GM10248 (cell line): Measurements from ENCODE around the gene SOAT2.

Experiments used
- CTCF ChIA-PET: fragments of 300-600 bp; sonication (Branson Sonifier 250); formaldehyde crosslinking; extraction: SDS; loops from one replicate; lab custom pipeline; 2021; ENCODE audit warnings: antibody characterized with exemption; lab: Yijun Ruan, JAX
- POLR2A ChIA-PET: fragments of 350-650 bp; sonication (Branson Sonifier 250); formaldehyde crosslinking; extraction: SDS; loops from one replicate; lab custom pipeline; 2020; ENCODE audit warnings: antibody characterized with exemption; lab: Yijun Ruan, JAX
- DNase-seq: peaks from one replicate; pipeline ENCODE4 v3.0.0; 2012; ENCODE audit errors: extremely low spot score
- TF ChIP-seq, protein P1 (sequence below): IDR thresholded peaks from 2 replicates; pipeline ENCODE4 v1.5.1; 2012; ENCODE audit warnings: mild to moderate bottlenecking, low read depth; ENCODE audit errors: extremely low read depth, missing control alignments, control extremely low read depth

Gene SOAT2

DNA sequence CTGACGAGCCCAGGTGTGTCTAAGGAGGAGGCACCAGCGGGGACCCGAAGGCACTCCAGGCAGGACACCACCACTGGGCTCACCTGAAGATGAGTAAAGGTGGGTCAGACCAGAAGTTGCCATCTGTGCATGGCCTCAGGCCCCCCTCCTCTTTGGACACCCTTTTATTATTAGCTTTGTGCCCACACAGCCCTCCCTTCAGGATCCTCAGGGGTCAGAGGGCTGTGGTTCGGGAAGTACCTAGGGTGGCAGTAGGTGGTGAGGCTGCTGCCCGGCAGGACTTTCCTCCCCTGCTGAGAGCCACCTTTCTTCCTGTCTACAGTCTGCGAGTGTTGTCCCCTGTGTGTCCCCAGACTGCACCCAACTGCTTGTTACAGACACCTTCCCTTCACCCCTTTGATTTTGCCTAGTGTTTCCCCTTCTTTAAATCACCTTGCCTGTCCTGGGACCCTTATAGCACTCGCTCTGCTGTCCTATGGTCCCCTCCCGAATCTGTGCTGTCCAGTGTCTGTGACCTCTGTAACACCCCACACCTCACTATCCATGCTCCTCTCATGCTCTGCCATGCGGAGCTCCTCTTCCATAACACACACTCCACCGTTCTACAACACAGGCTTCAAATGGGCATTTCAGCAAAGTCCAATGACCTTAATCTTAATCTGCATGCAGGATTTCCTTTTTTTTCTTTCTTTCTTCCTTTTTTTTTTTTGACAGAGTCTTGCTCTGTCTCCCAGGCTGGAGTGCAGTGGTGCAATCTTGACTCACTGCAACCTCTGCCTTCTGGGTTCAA is 25.7 kb downstream of the SOAT2 start:
- CTCF ChIA-PET, result interaction anchor here (1.2 to 4.3 kb wide), 3 partner anchors 30 to 244 kb away, joined by 3 to 17 read pairs (median 3); no protein-coding TSS in a partner anchor
- no peak for DNase-seq
- POLR2A ChIA-PET, result no interaction called here
- TF ChIP-seq, protein P1, sequence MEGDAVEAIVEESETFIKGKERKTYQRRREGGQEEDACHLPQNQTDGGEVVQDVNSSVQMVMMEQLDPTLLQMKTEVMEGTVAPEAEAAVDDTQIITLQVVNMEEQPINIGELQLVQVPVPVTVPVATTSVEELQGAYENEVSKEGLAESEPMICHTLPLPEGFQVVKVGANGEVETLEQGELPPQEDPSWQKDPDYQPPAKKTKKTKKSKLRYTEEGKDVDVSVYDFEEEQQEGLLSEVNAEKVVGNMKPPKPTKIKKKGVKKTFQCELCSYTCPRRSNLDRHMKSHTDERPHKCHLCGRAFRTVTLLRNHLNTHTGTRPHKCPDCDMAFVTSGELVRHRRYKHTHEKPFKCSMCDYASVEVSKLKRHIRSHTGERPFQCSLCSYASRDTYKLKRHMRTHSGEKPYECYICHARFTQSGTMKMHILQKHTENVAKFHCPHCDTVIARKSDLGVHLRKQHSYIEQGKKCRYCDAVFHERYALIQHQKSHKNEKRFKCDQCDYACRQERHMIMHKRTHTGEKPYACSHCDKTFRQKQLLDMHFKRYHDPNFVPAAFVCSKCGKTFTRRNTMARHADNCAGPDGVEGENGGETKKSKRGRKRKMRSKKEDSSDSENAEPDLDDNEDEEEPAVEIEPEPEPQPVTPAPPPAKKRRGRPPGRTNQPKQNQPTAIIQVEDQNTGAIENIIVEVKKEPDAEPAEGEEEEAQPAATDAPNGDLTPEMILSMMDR, result no peak

DNA sequence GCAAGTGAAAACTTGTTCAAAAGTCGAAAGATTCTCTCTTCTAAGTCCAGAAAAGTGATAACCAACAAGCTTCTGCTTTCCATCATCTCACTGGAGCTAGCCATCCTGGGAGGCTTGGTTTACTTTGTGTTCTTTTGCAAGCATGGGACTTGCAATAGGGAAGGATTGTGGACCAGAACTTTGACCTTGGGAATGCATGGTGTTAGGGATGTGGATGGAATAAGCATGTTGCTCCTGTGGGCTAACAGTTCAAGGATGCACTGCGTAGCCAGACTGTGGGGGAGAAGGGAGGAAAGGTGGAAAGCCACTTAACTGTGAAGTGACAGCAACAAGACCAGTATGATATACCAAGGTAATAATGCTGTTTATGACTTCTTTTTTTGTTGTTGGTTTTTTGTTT is 28.6 kb downstream of the SOAT2 start:
- ChIA-PET POLR2A (no interaction called here), CTCF (interaction anchor here (1.4 to 4.3 kb wide), 3 partner anchors 18 to 33 kb away, joined by 3 to 17 read pairs (median 11); no protein-coding TSS in a partner anchor)
- TF ChIP-seq, protein P1, result no peak
- no peak for DNase-seq

- ChIA-PET CTCF (interaction anchor here (3.8 kb wide), 1 partner anchor 35 kb away, joined by 11 read pairs; no protein-coding TSS in a partner anchor), POLR2A (no interaction called here)
- TF ChIP-seq, protein P1, result no peak
- no peak for DNase-seq
Measured at GRCh38 chr12:53133722-53134121, 30.4 kb downstream of the SOAT2 start.

DNA sequence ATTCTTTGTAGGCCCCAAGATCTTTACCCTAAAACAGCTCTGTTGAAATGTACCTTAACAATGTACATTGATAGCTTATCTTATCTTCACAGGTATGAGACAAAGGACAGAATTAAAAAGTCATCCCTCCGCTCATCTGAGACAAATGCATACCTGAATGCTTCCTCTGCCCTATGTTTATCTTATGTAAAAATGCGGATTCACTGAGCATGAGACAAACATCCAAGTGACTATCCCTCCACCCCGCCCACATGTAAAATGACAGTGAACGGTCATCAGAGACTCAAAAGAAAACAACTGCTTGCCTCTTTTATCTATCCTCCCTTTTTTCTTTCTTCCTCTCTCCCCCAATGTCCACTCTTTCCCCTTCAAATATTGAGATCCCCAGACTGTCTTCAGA is 40.1 kb downstream of the SOAT2 start:
- DNase-seq, result no peak
- TF ChIP-seq, protein P1, result no peak
- ChIA-PET POLR2A (no interaction called here), CTCF (no interaction called here)

- DNase-seq, result no peak
- TF ChIP-seq, protein P1, result no peak
- POLR2A ChIA-PET, result no interaction called here
- CTCF ChIA-PET, result interaction anchor here (1.0 to 2.1 kb wide), 4 partner anchors 14 to 80 kb away, joined by 3 to 11 read pairs (median 3); no protein-coding TSS in a partner anchor
Measured at GRCh38 chr12:53145383-53146260, 42.3 kb downstream of the SOAT2 start.

GRCh38 chr12:53147181-53147580 is 43.9 kb downstream of the SOAT2 start:
- no peak for DNase-seq
- CTCF ChIA-PET, result no interaction called here

More at GRCh38 chr12:53147181-53147580, 43.9 kb downstream of the SOAT2 start:
- TF ChIP-seq, protein P1, result no peak
- POLR2A ChIA-PET, result no interaction called here
